ENCODE measurements around the gene ANO2.

ANO2 gene

DNA sequence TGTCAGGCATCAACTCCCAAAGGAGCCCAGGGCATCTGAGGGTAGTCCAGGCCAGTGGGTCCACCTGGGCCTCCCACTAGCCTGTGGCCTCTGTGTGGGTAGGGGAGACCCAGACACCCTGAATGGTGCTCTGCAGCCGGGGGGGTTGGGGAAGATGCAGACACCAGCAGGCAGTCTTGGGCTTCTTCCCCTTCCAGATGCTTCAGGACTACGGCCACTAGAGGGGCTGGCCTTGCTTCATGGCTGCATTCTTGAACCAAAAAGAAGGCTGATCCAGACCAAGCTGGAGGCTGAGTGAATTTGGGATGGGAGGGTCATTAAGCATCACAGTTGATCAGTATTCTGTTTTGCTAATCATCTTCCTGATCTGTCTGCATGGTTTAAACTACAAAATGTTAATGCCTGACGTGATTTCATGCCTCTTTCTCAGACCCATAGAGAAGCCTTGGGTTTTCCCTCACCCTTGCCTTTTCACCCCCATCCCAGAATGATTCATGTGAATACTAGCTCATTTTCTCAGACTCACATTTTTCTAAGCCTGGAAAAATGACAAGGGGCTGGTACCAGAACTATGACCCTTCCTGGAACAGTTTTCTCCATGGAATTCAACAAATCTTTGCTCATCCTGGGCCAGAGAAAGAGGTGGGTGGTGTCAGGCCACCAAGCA is 379.0 kb downstream of the ANO2 start:
- H3K4me3 ChIP-seq (ENCODE audit: low read length), result no peak overlapping the region
- H3K27me3 ChIP-seq (ENCODE audit: control insufficient read depth, insufficient read depth, low read length), result no peaks in the 10 kb centered on the region
- no peaks in the 10 kb centered on the region for H3K4me1 ChIP-seq (ENCODE audit: control insufficient read depth, insufficient read depth, low read length)
- no peaks in the 10 kb centered on the region for H3K9me3 ChIP-seq (ENCODE audit: control insufficient read depth, insufficient read depth, low read length)
- no peak overlapping the region for H3K27ac ChIP-seq (ENCODE audit: low read length)
- DNase-seq (ENCODE audit: low read depth, low spot score), result no peak
- WGBS (ENCODE audit: insufficient coverage, insufficient read length), result no CpG with 5 or more reads among the region's 3 CpGs
- H3K36me3 ChIP-seq (ENCODE audit: control insufficient read depth, insufficient read depth, low read length), result no peaks in the 10 kb centered on the region

DNA sequence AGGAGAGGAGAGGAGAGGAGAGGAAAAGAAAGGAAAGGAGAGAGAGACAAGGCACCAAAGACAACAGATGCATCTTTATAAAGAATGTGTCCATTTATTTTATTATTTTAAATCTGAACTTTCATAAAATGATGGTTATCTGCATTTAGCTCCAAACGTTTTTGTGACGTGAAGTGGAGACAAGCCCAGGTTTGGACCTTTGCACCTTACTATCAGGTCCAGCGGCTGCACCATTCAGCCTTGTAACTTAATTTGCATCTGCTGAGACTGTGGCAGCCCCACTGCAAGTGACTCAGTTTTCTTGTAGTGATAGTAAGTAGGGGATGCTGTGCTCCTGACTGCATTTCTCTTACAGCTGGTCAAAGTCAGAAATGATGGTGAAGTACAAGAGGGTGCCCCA is 382.5 kb downstream of the ANO2 start:
- Histone ChIP-seq H3K27ac (ENCODE audit: low read length) (no peak overlapping the region), H3K27me3 (ENCODE audit: control insufficient read depth, insufficient read depth, low read length) (no peaks in the 10 kb centered on the region)

DNA sequence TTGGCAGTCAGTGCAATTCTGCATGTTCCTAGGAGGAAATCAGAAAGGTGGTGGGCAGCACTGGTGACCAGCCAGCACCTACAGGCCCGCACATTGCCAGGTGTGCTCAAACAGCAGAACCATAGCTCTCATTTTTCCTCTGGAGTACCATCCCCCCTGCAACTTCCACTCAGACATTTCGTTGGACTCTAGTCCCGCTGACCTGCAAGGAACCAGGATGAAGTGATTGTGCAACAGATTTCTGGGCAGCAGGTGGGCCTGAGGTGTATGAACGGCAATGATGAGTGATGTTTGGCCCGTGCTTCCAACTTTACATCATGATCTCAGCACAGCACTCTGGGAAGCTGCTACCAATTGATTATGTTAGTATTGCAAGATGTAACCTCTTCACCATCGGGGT is 383.2 kb downstream of the ANO2 start:
- H3K36me3 ChIP-seq (ENCODE audit: control insufficient read depth, insufficient read depth, low read length), result no peaks in the 10 kb centered on the region
- H3K27me3 ChIP-seq (ENCODE audit: control insufficient read depth, insufficient read depth, low read length), result no peaks in the 10 kb centered on the region
- no CpG with 5 or more reads among the region's 6 CpGs for WGBS (ENCODE audit: insufficient coverage, insufficient read length)
- no peaks in the 10 kb centered on the region for H3K9me3 ChIP-seq (ENCODE audit: control insufficient read depth, insufficient read depth, low read length)
- H3K4me3 ChIP-seq (ENCODE audit: low read length), result no peak overlapping the region
- H3K4me1 ChIP-seq (ENCODE audit: control insufficient read depth, insufficient read depth, low read length), result no peaks in the 10 kb centered on the region
- DNase-seq (ENCODE audit: low read depth, low spot score), result no peak
- no peak overlapping the region for H3K27ac ChIP-seq (ENCODE audit: low read length)

More for the DNA sequence above, 382.5 kb downstream of the ANO2 start:
- WGBS (ENCODE audit: insufficient coverage, insufficient read length), result no CpG with 5 or more reads among the region's 3 CpGs
- no peaks in the 10 kb centered on the region for H3K4me1 ChIP-seq (ENCODE audit: control insufficient read depth, insufficient read depth, low read length)
- H3K36me3 ChIP-seq (ENCODE audit: control insufficient read depth, insufficient read depth, low read length), result no peaks in the 10 kb centered on the region
- no peak overlapping the region for H3K4me3 ChIP-seq (ENCODE audit: low read length)
- no peaks in the 10 kb centered on the region for H3K9me3 ChIP-seq (ENCODE audit: control insufficient read depth, insufficient read depth, low read length)
- DNase-seq (ENCODE audit: low read depth, low spot score), result no peak

DNA sequence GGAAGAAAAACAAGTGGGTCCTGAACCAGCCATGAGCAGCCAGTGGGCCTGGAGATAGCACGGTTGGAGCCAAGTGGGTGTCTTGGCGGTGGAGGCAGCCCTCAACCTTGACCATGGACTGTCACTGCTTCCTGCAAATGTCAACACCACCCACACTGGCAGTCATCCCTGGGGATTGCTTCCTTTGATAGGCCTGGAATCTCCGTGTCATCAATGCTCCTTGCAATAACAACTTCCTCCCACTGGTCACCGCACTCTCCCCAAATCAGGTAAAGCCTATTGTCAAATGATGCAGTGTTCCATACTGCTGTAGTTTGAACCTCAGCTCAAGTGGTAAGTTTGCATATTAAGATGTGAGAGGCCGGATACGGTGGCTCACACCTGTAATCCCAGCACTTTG is 384.0 kb downstream of the ANO2 start:
- WGBS (ENCODE audit: insufficient coverage, insufficient read length), result no CpG with 5 or more reads among the region's 6 CpGs
- Histone ChIP-seq H3K9me3 (ENCODE audit: control insufficient read depth, insufficient read depth, low read length) (no peaks in the 10 kb centered on the region), H3K27me3 (ENCODE audit: control insufficient read depth, insufficient read depth, low read length) (no peaks in the 10 kb centered on the region), H3K4me3 (ENCODE audit: low read length) (no peak overlapping the region), H3K4me1 (ENCODE audit: control insufficient read depth, insufficient read depth, low read length) (no peaks in the 10 kb centered on the region), H3K27ac (ENCODE audit: low read length) (no peak overlapping the region), H3K36me3 (ENCODE audit: control insufficient read depth, insufficient read depth, low read length) (no peaks in the 10 kb centered on the region)
- DNase-seq (ENCODE audit: low read depth, low spot score), result no peak

DNA sequence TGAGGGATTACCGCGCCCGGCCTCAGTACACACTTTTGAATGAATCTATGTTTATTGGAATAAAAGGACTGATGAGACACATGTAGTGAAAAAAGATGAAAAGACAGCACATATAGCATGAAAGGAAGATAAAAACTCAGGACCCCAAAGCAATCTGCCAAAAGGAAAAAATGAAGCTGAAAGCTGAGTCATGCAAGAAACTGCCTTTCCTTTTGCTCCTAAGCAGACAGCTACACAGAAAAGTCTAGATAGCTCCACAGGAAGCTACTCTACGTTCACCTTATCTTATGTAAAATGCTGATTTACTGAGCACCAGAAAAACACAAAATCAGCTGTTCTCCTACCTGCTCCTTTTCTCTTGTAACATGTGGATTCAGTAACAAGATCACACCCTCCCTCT is 384.8 kb downstream of the ANO2 start:
- WGBS (ENCODE audit: insufficient coverage, insufficient read length), result no CpG with 5 or more reads among the region's 4 CpGs
- DNase-seq (ENCODE audit: low read depth, low spot score), result no peak
- H3K36me3 ChIP-seq (ENCODE audit: control insufficient read depth, insufficient read depth, low read length), result no peaks in the 10 kb centered on the region

DNA sequence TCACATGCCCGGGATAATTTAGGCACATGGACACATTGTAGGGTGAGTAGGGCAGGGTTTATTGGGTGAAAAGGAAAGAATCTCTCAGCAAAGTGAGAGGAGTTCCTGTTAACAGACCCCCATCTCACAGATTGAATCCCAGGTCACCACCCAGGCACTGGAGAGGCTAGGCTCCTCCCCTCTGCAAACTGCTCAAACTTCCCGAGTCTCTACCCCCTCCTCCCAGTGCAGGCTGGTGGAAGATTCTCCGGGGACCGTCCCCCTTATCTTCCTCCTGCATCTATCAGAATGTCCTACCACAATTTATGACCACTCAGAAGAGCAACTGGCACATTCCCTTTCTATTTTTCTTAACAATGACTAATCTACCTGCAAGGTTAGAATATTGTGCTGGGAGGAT is 387.2 kb downstream of the ANO2 start:
- H3K27me3 ChIP-seq (ENCODE audit: control insufficient read depth, insufficient read depth, low read length), result no peaks in the 10 kb centered on the region
- H3K27ac ChIP-seq (ENCODE audit: low read length), result no peak overlapping the region
- no peak overlapping the region for H3K4me3 ChIP-seq (ENCODE audit: low read length)
- no peak for DNase-seq (ENCODE audit: low read depth, low spot score)
- H3K9me3 ChIP-seq (ENCODE audit: control insufficient read depth, insufficient read depth, low read length), result no peaks in the 10 kb centered on the region
- no CpG with 5 or more reads among the region's 4 CpGs for WGBS (ENCODE audit: insufficient coverage, insufficient read length)
- no peaks in the 10 kb centered on the region for H3K36me3 ChIP-seq (ENCODE audit: control insufficient read depth, insufficient read depth, low read length)
- no peaks in the 10 kb centered on the region for H3K4me1 ChIP-seq (ENCODE audit: control insufficient read depth, insufficient read depth, low read length)

More for the DNA sequence above, 384.8 kb downstream of the ANO2 start:
- Histone ChIP-seq H3K4me3 (ENCODE audit: low read length) (no peak overlapping the region), H3K9me3 (ENCODE audit: control insufficient read depth, insufficient read depth, low read length) (no peaks in the 10 kb centered on the region), H3K27ac (ENCODE audit: low read length) (no peak overlapping the region), H3K4me1 (ENCODE audit: control insufficient read depth, insufficient read depth, low read length) (no peaks in the 10 kb centered on the region), H3K27me3 (ENCODE audit: control insufficient read depth, insufficient read depth, low read length) (no peaks in the 10 kb centered on the region)

DNA sequence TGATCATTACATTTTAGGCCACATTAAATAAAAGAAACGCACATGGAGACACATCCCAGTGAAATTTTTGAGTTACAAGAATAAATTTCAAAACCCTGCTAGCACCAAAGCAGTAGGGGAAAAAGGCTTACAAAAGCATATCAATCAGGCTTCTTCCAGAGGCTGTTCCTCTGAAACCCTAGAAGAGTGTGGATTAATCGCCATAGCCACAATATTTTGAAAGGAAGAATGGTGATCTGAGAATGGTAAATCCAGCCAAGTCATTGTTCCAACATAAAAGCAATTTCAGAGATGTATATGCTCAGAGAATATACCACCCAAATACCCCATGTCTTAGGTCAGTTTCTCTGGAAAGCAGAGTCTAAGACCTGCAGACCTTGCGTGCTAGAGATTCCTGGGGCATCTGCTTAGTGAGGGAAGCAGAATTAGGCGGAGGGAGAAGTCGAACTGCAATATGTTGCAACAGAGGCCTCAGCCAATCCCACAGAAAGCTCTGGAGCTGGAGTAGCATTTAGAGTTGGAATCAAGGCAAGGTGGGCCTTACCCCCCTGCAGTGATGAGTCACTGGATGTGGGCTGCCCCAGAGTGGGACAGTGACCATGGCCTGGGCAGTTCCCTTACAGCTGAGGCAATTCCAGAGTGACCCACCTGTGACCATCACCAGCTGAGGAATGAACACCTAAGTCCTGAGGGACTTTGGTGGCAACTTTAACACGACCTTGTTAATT is 387.9 kb downstream of the ANO2 start:
- no peaks in the 10 kb centered on the region for H3K4me1 ChIP-seq (ENCODE audit: control insufficient read depth, insufficient read depth, low read length)

DNA sequence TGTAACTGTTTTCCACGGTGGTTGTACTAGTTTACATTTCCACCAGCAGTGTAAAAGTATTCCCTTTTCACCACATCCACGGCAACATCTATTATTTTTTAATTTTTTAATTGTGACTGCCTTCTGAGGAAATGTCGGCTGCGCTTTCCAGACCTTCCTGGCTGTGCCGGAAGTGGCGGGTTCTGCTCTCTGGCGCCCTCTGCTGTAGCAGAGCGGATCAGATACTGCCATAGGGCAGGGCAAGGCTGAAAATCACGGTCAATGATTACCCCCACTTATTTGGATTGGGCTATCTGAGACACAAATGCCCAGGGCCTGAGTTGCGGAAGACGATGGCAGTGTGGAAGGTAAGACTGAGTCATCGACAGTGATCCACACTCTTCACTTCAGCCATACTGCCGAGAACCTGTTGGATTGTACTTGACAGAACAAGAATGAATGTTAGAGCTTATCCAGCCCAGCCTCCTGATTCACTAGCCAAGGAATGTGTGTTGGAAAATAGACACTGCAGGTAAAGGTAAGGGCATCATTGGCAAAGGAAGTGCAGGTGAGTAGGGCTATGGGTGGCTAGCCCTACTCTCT is 388.9 kb downstream of the ANO2 start:
- no peak for DNase-seq (ENCODE audit: low read depth, low spot score)
- Histone ChIP-seq H3K27ac (ENCODE audit: low read length) (no peak overlapping the region), H3K9me3 (ENCODE audit: control insufficient read depth, insufficient read depth, low read length) (no peaks in the 10 kb centered on the region), H3K4me1 (ENCODE audit: control insufficient read depth, insufficient read depth, low read length) (no peaks in the 10 kb centered on the region), H3K4me3 (ENCODE audit: low read length) (no peak overlapping the region), H3K27me3 (ENCODE audit: control insufficient read depth, insufficient read depth, low read length) (no peaks in the 10 kb centered on the region), H3K36me3 (ENCODE audit: control insufficient read depth, insufficient read depth, low read length) (no peaks in the 10 kb centered on the region)
- no CpG with 5 or more reads among the region's 13 CpGs for WGBS (ENCODE audit: insufficient coverage, insufficient read length)

More for the DNA sequence above, 387.9 kb downstream of the ANO2 start:
- H3K4me3 ChIP-seq (ENCODE audit: low read length), result no peak overlapping the region
- DNase-seq (ENCODE audit: low read depth, low spot score), result no peak
- H3K9me3 ChIP-seq (ENCODE audit: control insufficient read depth, insufficient read depth, low read length), result no peaks in the 10 kb centered on the region
- no peaks in the 10 kb centered on the region for H3K36me3 ChIP-seq (ENCODE audit: control insufficient read depth, insufficient read depth, low read length)
- no peak overlapping the region for H3K27ac ChIP-seq (ENCODE audit: low read length)
- WGBS (ENCODE audit: insufficient coverage, insufficient read length), result no CpG with 5 or more reads among the region's 6 CpGs
- no peaks in the 10 kb centered on the region for H3K27me3 ChIP-seq (ENCODE audit: control insufficient read depth, insufficient read depth, low read length)

DNA sequence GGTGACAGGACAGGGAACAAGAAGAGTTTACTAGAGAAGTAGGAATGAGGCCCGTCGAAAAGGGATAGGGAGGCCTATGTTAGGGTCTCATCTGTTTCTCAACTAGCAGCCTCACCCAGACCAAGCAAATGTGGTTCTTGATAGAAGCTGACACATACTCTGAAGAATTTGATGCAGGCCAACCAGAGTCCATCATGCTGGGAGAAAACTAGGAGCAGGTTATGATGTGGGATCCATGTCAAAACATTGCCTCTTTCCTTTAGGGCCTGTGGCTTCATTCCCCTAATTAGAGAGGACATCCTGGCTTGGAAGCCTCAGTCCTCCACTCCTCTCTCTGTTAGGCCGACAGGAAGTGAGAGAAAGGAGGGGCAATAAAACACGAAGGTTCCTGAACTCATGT is 390.3 kb downstream of the ANO2 start:
- no peaks in the 10 kb centered on the region for H3K4me1 ChIP-seq (ENCODE audit: control insufficient read depth, insufficient read depth, low read length)
- H3K4me3 ChIP-seq (ENCODE audit: low read length), result no peak overlapping the region
- no peaks in the 10 kb centered on the region for H3K36me3 ChIP-seq (ENCODE audit: control insufficient read depth, insufficient read depth, low read length)
- no peaks in the 10 kb centered on the region for H3K27me3 ChIP-seq (ENCODE audit: control insufficient read depth, insufficient read depth, low read length)
- no peak for DNase-seq (ENCODE audit: low read depth, low spot score)
- H3K27ac ChIP-seq (ENCODE audit: low read length), result no peak overlapping the region
- no CpG with 5 or more reads among the region's 4 CpGs for WGBS (ENCODE audit: insufficient coverage, insufficient read length)
- no peaks in the 10 kb centered on the region for H3K9me3 ChIP-seq (ENCODE audit: control insufficient read depth, insufficient read depth, low read length)

DNA sequence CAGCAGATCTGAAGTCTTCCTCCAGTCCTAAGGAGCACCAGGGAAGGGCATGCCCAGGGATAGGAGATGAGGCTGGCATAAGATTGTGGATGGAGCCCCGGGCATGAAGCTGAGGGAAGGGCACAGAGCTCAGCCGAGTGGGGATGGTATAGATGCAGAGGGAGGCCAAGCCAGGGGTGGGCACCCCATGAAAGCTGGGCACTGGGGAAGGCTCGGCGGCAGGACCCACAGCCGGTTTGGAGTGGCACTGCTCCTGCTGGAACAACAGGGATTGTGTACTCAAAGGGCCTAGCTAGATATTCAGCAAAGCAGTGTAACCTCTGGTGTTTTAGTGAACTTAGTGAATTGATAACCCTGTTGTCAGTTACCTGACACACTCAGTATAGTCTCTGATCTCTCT is 396.0 kb downstream of the ANO2 start:
- no peak overlapping the region for H3K4me3 ChIP-seq (ENCODE audit: low read length)
- no peaks in the 10 kb centered on the region for H3K27me3 ChIP-seq (ENCODE audit: control insufficient read depth, insufficient read depth, low read length)
- no peaks in the 10 kb centered on the region for H3K36me3 ChIP-seq (ENCODE audit: control insufficient read depth, insufficient read depth, low read length)
- no peaks in the 10 kb centered on the region for H3K4me1 ChIP-seq (ENCODE audit: control insufficient read depth, insufficient read depth, low read length)
- H3K27ac ChIP-seq (ENCODE audit: low read length), result no peak overlapping the region
- H3K9me3 ChIP-seq (ENCODE audit: control insufficient read depth, insufficient read depth, low read length), result no peaks in the 10 kb centered on the region
- WGBS (ENCODE audit: insufficient coverage, insufficient read length), result no CpG with 5 or more reads among the region's 5 CpGs
- DNase-seq (ENCODE audit: low read depth, low spot score), result no peak
